Spleen (tissue), 11 donors: ENCODE results near the gene TERT. TPM values are rescaled to one million over a fixed set of nuclear protein-coding genes. Genes with fewer than 3 reads are reported as not detected.

ENCODE experiments used
- DNase-seq: peaks from one replicate; pipeline ENCODE4 v3.0.0-alpha.2; 2020
- H3K27ac ChIP-seq, 8 donors: fragments of 200-600 bp; sonication (generic) in 7 of 8; 1 replicate in 4 of 8; 2 replicates in 4 of 8; pipeline versions ENCODE4 v1.5.0 to v1.8.0; 2016 to 2021; ENCODE audit warnings: inconsistent platforms in 4 of 8, mild to moderate bottlenecking in 4 of 8, moderate library complexity in 1 of 8
- H3K27me3 ChIP-seq, 7 donors: fragments of 200-600 bp; sonication (generic) in 6 of 7; replicated peaks in 1 of 7; 1 replicate in 4 of 7; 2 replicates in 3 of 7; pipeline versions ENCODE4 v1.5.0 to v1.8.0; 2016 to 2021; ENCODE audit warnings: inconsistent platforms in 3 of 7, mild to moderate bottlenecking in 1 of 7
- H3K36me3 ChIP-seq, 6 donors: fragments of 200-600 bp; sonication (generic) in 5 of 6; 1 replicate in 4 of 6; 2 replicates in 2 of 6; pipeline versions ENCODE4 v1.5.0 to v1.8.0; 2016 to 2021; ENCODE audit warnings: inconsistent platforms in 2 of 6
- H3K4me1 ChIP-seq, 6 donors: fragments of 200-600 bp; sonication (generic) in 5 of 6; 1 replicate in 3 of 6; 2 replicates in 3 of 6; pipeline versions ENCODE4 v1.5.0 to v1.8.0; 2016 to 2021; ENCODE audit warnings: inconsistent platforms in 3 of 6
- H3K4me3 ChIP-seq, 8 donors: fragments of 200-600 bp; sonication (generic) in 7 of 8; 1 replicate in 4 of 8; 2 replicates in 4 of 8; pipeline versions ENCODE4 v1.5.0 to v1.8.0; 2016 to 2021; ENCODE audit warnings: inconsistent platforms in 4 of 8, mild to moderate bottlenecking in 4 of 8, moderate library complexity in 2 of 8
- H3K9me3 ChIP-seq, 8 donors: fragments of 200-600 bp; sonication (generic) in 7 of 8; 1 replicate in 4 of 8; 2 replicates in 4 of 8; pipeline versions ENCODE4 v1.5.0 to v1.8.0; 2016 to 2021; ENCODE audit warnings: inconsistent platforms in 4 of 8
- CTCF ChIP-seq, 11 experiments: fragments of 200-600 bp in 7 of 11; fragments of 450-650 bp in 4 of 11; sonication (generic) in 4 of 11; IDR thresholded peaks in 8 of 11; conservative IDR thresholded peaks in 3 of 11; 1 replicate in 7 of 11; 2 replicates in 4 of 11; pipeline versions ENCODE4 v1.4.0 to v1.8.0; 2016 to 2021; ENCODE audit warnings: antibody characterized with exemption in 11 of 11, inconsistent platforms in 4 of 11, mild to moderate bottlenecking in 1 of 11
- POLR2A ChIP-seq, 3 donors: fragments of 450-650 bp; IDR thresholded peaks; one replicate each; pipeline ENCODE4 v1.5.1; 2017; ENCODE audit warnings: antibody characterized with exemption in 3 of 3, mild to moderate bottlenecking in 1 of 3
- POLR2AphosphoS5 ChIP-seq, 3 donors: sonication (generic); formaldehyde crosslinking; IDR thresholded peaks; one replicate each; pipeline ENCODE4 v1.5.1; 2017; ENCODE audit warnings: antibody characterized with exemption in 3 of 3
- WGBS, 5 donors: extraction: QIAGEN DNeasy Blood & Tissue Kit in 3 of 5; methylation state at CpG; one replicate each; pipeline versions ENCODE4 v1.1.5 to v1.1.7; 2013 to 2018; 5-methylcytosine and 5-hydroxymethylcytosine counted together
- intact Hi-C: fragments of 100-400 bp; cut with DNase I; formaldehyde crosslinking; loops from one replicate; pipeline ENCODE4 v1.15.0; 2023; ENCODE audit warnings: low total_unique reads
- polyA plus RNA-seq, 3 donors: library from polyadenylated mRNA; stranded (reverse); fragments of 200-250 nt; gene quantifications; one replicate each; pipeline ENCODE4 v1.2.1, GENCODE V29; 2013
- total RNA-seq, 7 donors: library from RNA; depleted of rRNA in 3 of 7; stranded (reverse); fragments of >200 nt in 3 of 7; fragmentation: NEBNext Ultra II Directional in 4 of 7; extraction: Animal tissue kit (Norgen Biotek cat#: 25700) in 4 of 7; gene quantifications; one replicate each; pipeline versions ENCODE4 v1.1.0 to v1.2.1, GENCODE V29; 2016 to 2021
- donor health status: healthy with polysubstance abuse.
- donor health status: DM: no; HTN: no; CAD: no; lungs with moderate emphysema.
- donor health status: DM: no; HTN: no; CAD: no.
- donor health status: Bipolar disorder and iron deficiency.
- donor health status: healthy.
- donor health status: DM: no; HTN: no; CAD: no.
- donor health status: DM: yes; HTN: yes; CAD: no.

Gene TERT
- total and polyA plus RNA-seq, 10 donors, result 0.09 to 5.3 (median 0.40) TPM; not detected in 2

GRCh38 chr5:1206521-1207412 lies 88.1 kb downstream of the TERT start:
- WGBS, 5 donors, result 79 to 84% (median 80%) methylated on average over 33 to 49 of the region's 49 CpGs
- no peaks in the 10 kb centered on the region for H3K36me3 ChIP-seq
- peaks cover 0 to 67% (median 0%) of the 10 kb centered on the region in 7 donors for H3K27me3 ChIP-seq
- H3K4me3 ChIP-seq, result no peak overlapping the region
- TF ChIP-seq POLR2A (IDR thresholded peaks at IDR 0.05) (no peak), CTCF (IDR thresholded peaks at IDR 0.05 in 8 of 11, conservative IDR thresholded peaks at IDR 0.05 in 3 of 11) (no peak)
- H3K27ac ChIP-seq, result no peak overlapping the region
- H3K9me3 ChIP-seq, result no peaks in the 10 kb centered on the region
- intact Hi-C loops, result no loop called here
- peaks cover 0 to 11% (median 0%) of the 10 kb centered on the region in 6 donors for H3K4me1 ChIP-seq
- DNase-seq, result no peak

- TF ChIP-seq POLR2AphosphoS5 (IDR thresholded peaks at IDR 0.05) (no peak), CTCF (IDR thresholded peaks at IDR 0.05 in 8 of 11, conservative IDR thresholded peaks at IDR 0.05 in 3 of 11) (no peak), POLR2A (IDR thresholded peaks at IDR 0.05) (no peak)
- Histone ChIP-seq H3K9me3 (no peaks in the 10 kb centered on the region), H3K4me3 (no peak overlapping the region), H3K27me3 (peaks cover 0 to 80% (median 6%) of the 10 kb centered on the region in 7 donors), H3K4me1 (peaks cover 0 to 11% (median 0%) of the 10 kb centered on the region in 6 donors), H3K27ac (no peak overlapping the region), H3K36me3 (no peaks in the 10 kb centered on the region)
- DNase-seq, result no peak
- WGBS, 5 donors, result 64 to 77% (median 68%) methylated on average over 11 of the region's 11 CpGs
- intact Hi-C loops, result no loop called here
Observed at GRCh38 chr5:1205255-1206180, 89.3 kb downstream of the TERT start.

GRCh38 chr5:1204693-1205242 lies 90.1 kb downstream of the TERT start:
- no peak for DNase-seq
- peaks cover 0 to 11% (median 0%) of the 10 kb centered on the region in 6 donors for H3K4me1 ChIP-seq
- 26 to 36% (median 32%) methylated on average over 14 to 18 of the region's 18 CpGs for WGBS, 5 donors
- no peak overlapping the region for H3K27ac ChIP-seq
- H3K27me3 ChIP-seq, result peaks cover 0 to 87% (median 6%) of the 10 kb centered on the region in 7 donors
- intact Hi-C loops, result no loop called here
- H3K36me3 ChIP-seq, result no peaks in the 10 kb centered on the region
- H3K4me3 ChIP-seq, result no peak overlapping the region
- peak in 2 of 11 experiments; percentile 24 to 29 for TF ChIP-seq CTCF (IDR thresholded peaks at IDR 0.05 in 8 of 11, conservative IDR thresholded peaks at IDR 0.05 in 3 of 11)
- TF ChIP-seq POLR2A (IDR thresholded peaks at IDR 0.05), result no peak
- TF ChIP-seq POLR2AphosphoS5 (IDR thresholded peaks at IDR 0.05), result peak in 1 of 3 donors; percentile 26
- no peaks in the 10 kb centered on the region for H3K9me3 ChIP-seq
